HepG2 (cell line): ENCODE data around the gene MTRFR. TPM values are rescaled to one million over a fixed set of nuclear protein-coding genes. Genes with fewer than 3 reads are reported as not detected.

ENCODE experiments used
- ATAC-seq: fragments of 200-7000 bp; cut with Tn5 transposase; 3 replicates; pipeline ENCODE4 v1.9.1; 2020; ENCODE audit warnings: mild to moderate bottlenecking, moderate library complexity
- BruUV-seq: library from RNA; stranded (reverse); fragments of 400-500 nt; replicated peaks from 2 replicates; lab custom pipeline; 2021; lab: Mats Ljungman, UMichigan
- CTCF ChIA-PET: fragments of 300-600 bp; formaldehyde crosslinking; extraction: SDS; loops from one replicate; lab custom pipeline; 2021; ENCODE audit warnings: low total read pairs, inconsistent platforms, low intra/inter-chr PET ratio; lab: Yijun Ruan, JAX
- POLR2A ChIA-PET: fragments of 350-600 bp; sonication (Branson Sonifier 250); formaldehyde crosslinking; loops from one replicate; lab custom pipeline; 2020; ENCODE audit warnings: antibody characterized with exemption, inconsistent platforms; lab: Yijun Ruan, JAX
- DNase-seq: peaks from one replicate; pipeline ENCODE4 v3.0.0-alpha.2; 2015; ENCODE audit warnings: low spot score
- FAIRE-seq: peaks from 3 replicates; lab custom pipeline; 2011; peaks lifted over from hg19 to GRCh38; lab: Jason Lieb, UNC
- H2AFZ ChIP-seq: one replicate; pipeline ENCODE4 v1.6.1; 2011; ENCODE audit warnings: low read length, inconsistent platforms
- H3K27ac ChIP-seq: fragments of 300-600 bp; 3 replicates; pipeline ENCODE4 v1.8.0; 2011; ENCODE audit warnings: mixed run types, mild to moderate bottlenecking, mixed read lengths, low read length, inconsistent platforms; ENCODE audit not compliant: insufficient read depth; ENCODE audit errors: extremely low read length
- H3K27me3 ChIP-seq, 2 experiments: fragments of 200-600 bp in 1 of 2; 2 replicates in 1 of 2; 3 replicates in 1 of 2; pipeline versions ENCODE4 v1.6.0 to v1.8.0; 2011; ENCODE audit warnings: low read length in 2 of 2, mild to moderate bottlenecking in 2 of 2, moderate library complexity in 2 of 2, inconsistent platforms in 1 of 2; ENCODE audit not compliant: insufficient read depth in 2 of 2, control insufficient read depth in 1 of 2
- H3K36me3 ChIP-seq, 2 experiments: fragments of 200-600 bp in 1 of 2; replicated peaks in 1 of 2; 2 replicates in 1 of 2; 3 replicates in 1 of 2; pipeline versions ENCODE4 v1.5.1 to v1.8.0; 2011; ENCODE audit warnings: low read length in 2 of 2, inconsistent platforms in 1 of 2; ENCODE audit not compliant: insufficient read depth in 2 of 2, control insufficient read depth in 1 of 2
- H3K4me1 ChIP-seq: 2 replicates; pipeline ENCODE4 v1.5.1; 2012; ENCODE audit warnings: low read length, inconsistent platforms; ENCODE audit not compliant: insufficient read depth
- H3K4me2 ChIP-seq: 2 replicates; pipeline ENCODE4 v1.6.0; 2011; ENCODE audit warnings: low read depth, low read length, inconsistent platforms
- H3K4me3 ChIP-seq, 3 experiments: fragments of 200-600 bp in 1 of 3; sonication (generic), shearing (Covaris generic) in 1 of 3; replicated peaks in 1 of 3; 2 replicates each; pipeline ENCODE4 v1.5.1; 2011 to 2016; ENCODE audit warnings: low read length in 3 of 3, inconsistent platforms in 2 of 3, low read depth in 2 of 3, mild to moderate bottlenecking in 2 of 3, control low read depth in 1 of 3, mixed read lengths in 1 of 3; ENCODE audit not compliant: insufficient read depth in 1 of 3
- H3K79me2 ChIP-seq: one replicate; pipeline ENCODE4 v1.6.1; 2011; ENCODE audit warnings: low read length, inconsistent platforms; ENCODE audit not compliant: insufficient read depth
- H3K9ac ChIP-seq: 2 replicates; pipeline ENCODE4 v1.6.0; 2011; ENCODE audit warnings: mild to moderate bottlenecking, low read depth, low read length, inconsistent platforms; ENCODE audit not compliant: insufficient read depth
- H3K9me3 ChIP-seq: 2 replicates; pipeline ENCODE4 v1.5.1; 2012; ENCODE audit warnings: mild to moderate bottlenecking, low read length
- H4K20me1 ChIP-seq: 2 replicates; pipeline ENCODE4 v1.6.0; 2011; ENCODE audit warnings: inconsistent platforms, mild to moderate bottlenecking, low read length, moderate library complexity; ENCODE audit not compliant: insufficient read depth
- CTCF ChIP-seq: sonication (generic); formaldehyde crosslinking; IDR thresholded peaks from 2 replicates; pipeline ENCODE4 v1.5.0; 2020; ENCODE audit warnings: mild to moderate bottlenecking, missing genetic modification reagents, moderate library complexity
- NFATC3 ChIP-seq: sonication (generic); formaldehyde crosslinking; IDR thresholded peaks from 2 replicates; pipeline ENCODE4 v1.5.1; 2020; ENCODE audit warnings: mild to moderate bottlenecking, missing genetic modification reagents
- NR1H2 ChIP-seq: sonication (generic); formaldehyde crosslinking; IDR thresholded peaks from 2 replicates; pipeline ENCODE4 v1.8.1; 2022; ENCODE audit warnings: low read depth, missing genetic modification reagents, borderline replicate concordance
- NR2F1 ChIP-seq, 2 experiments: fragments of 450-650 bp in 1 of 2; formaldehyde crosslinking in 1 of 2; IDR thresholded peaks; 2 replicates each; pipeline versions ENCODE4 v1.5.0 to v1.6.1; 2016 to 2020; ENCODE audit warnings: mild to moderate bottlenecking in 1 of 2, missing compliant biosample characterization in 1 of 2, missing genetic modification reagents in 1 of 2, moderate library complexity in 1 of 2
- PRPF4 ChIP-seq: fragments of 200-400 bp; formaldehyde crosslinking; IDR thresholded peaks from 2 replicates; pipeline ENCODE4 v1.6.1; 2016; ENCODE audit warnings: low read length, low read depth; ENCODE audit not compliant: poor library complexity, severe bottlenecking
- TFDP2 ChIP-seq: sonication (generic); formaldehyde crosslinking; IDR thresholded peaks from 2 replicates; pipeline ENCODE4 v1.4.0; 2020; ENCODE audit warnings: missing genetic modification reagents
- ZBTB33 ChIP-seq: sonication (generic); formaldehyde crosslinking; IDR thresholded peaks from 2 replicates; pipeline ENCODE4 v1.4.0; 2020; ENCODE audit warnings: missing genetic modification reagents
- ZEB1 ChIP-seq: IDR thresholded peaks from 2 replicates; pipeline ENCODE4 v1.6.1; 2012; ENCODE audit warnings: mild to moderate bottlenecking, low read depth, inconsistent platforms; ENCODE audit not compliant: insufficient replicate concordance
- WGBS: methylation state at CpG from one replicate; pipeline ENCODE4 v1.1.6; 2017; ENCODE audit warnings: low lambda C conversion rate; 5-methylcytosine and 5-hydroxymethylcytosine counted together
- in situ Hi-C: cut with HindIII; loops from 2 replicates; pipeline ENCODE4 v1.10.0; 2017; ENCODE audit warnings: low pct_unique_long_range_greater_than_20kb; ENCODE audit not compliant: extremely low pct_ligation_motif_present
- intact Hi-C: fragments of 100-400 bp; cut with micrococcal nuclease; formaldehyde crosslinking; loops from one replicate; pipeline ENCODE4 v1.10.0; 2022; ENCODE audit not compliant: unreplicated experiment
- polyA plus RNA-seq, 8 experiments: library from polyadenylated mRNA; depleted of rRNA in 3 of 8; stranded (reverse) in 7 of 8; unstranded in 1 of 8; fragments of >200 nt; fragmentation: Illumina TruSeq in 4 of 8; extraction: Trizol in 4 of 8; gene quantifications; 2 replicates each; pipeline versions ENCODE4 v1.2.1 to v1.2.3, GENCODE V29; 2011 to 2016; ENCODE audit warnings: low read depth in 4 of 8, missing spikeins in 1 of 8, mixed read lengths in 1 of 8; ENCODE audit not compliant: insufficient read depth in 1 of 8
- total RNA-seq, 5 experiments: library from RNA; depleted of rRNA; stranded (reverse); fragments of >200 nt; fragmentation: Illumina TruSeq; extraction: Trizol; gene quantifications; 2 replicates each; pipeline ENCODE4 v1.2.3, GENCODE V29; 2016; ENCODE audit warnings: low read depth in 1 of 5

Gene MTRFR
- total and polyA plus RNA-seq, 2 of the 13 experiments (the other 11 are each of a cell fraction or from before 2014, with no cell fraction given) = 7.1 to 9.9 TPM

- H3K36me3 ChIP-seq = peaks cover 1 to 19% of the 10 kb centered on the region in 2 experiments; a peak in 4 of 5 replicates
- no peak for ATAC-seq
- no peak overlapping the region for H3K4me2 ChIP-seq
- H3K27ac ChIP-seq = peak overlapping the region; percentile 3
- ChIA-PET CTCF (no interaction called here), POLR2A (interaction anchor here (0.9 to 5.6 kb wide), 3 partner anchors 8 to 123 kb away, joined by 3 to 41 read pairs (median 5); partner anchors contain the start of genes MPHOSPH9 and MTRFR)
- in situ Hi-C loops (loop anchor here (25.0 kb wide), 1 partner anchor 380 kb away; no protein-coding TSS in a partner anchor), intact Hi-C loops (no loop called here)
- no peaks in the 10 kb centered on the region for H3K27me3 ChIP-seq
- FAIRE-seq = no peak
- H3K9ac ChIP-seq = no peak overlapping the region
- TF ChIP-seq TFDP2 (CRISPR knock-in tag) = no peak
- no peak for TF ChIP-seq ZBTB33
- no peak for TF ChIP-seq NR2F1 (CRISPR knock-in tag; IDR thresholded peaks at IDR 0.05)
- TF ChIP-seq NFATC3 (CRISPR knock-in tag) = no peak
- no peak for TF ChIP-seq CTCF
- TF ChIP-seq ZEB1 = no peak
- no peak for TF ChIP-seq NR1H2
- no peak for TF ChIP-seq PRPF4
- H3K9me3 ChIP-seq = no peaks in the 10 kb centered on the region
- 0 out of 2 replicates have a peak, but pooled peaks cover 3% of the 10 kb centered on the region for H4K20me1 ChIP-seq
- H3K4me1 ChIP-seq = peaks cover 14% of the 10 kb centered on the region
- no peak overlapping the region for H3K4me3 ChIP-seq
- peaks cover 19% of the 10 kb centered on the region for H3K79me2 ChIP-seq
- no peak overlapping the region for H2AFZ ChIP-seq
- no peak for DNase-seq
- WGBS = 86% methylated on average over 11 of the region's 11 CpGs
- BruUV-seq = TSS peak; percentile 3
Observed at GRCh38 chr12:123242116-123242904, 9.1 kb downstream of the MTRFR start.
